GM18873 (cell line): Measurements from ENCODE around the gene FANK1.

Source experiments
- ATAC-seq: cut with Tn5 transposase; IDR thresholded peaks from one replicate; pipeline ENCODE4 v1.9.1; 2021; ENCODE audit warnings: mild to moderate bottlenecking, moderate library complexity, moderate number of reproducible peaks; ENCODE audit not compliant: unreplicated experiment, low FRiP score

Gene FANK1

DNA sequence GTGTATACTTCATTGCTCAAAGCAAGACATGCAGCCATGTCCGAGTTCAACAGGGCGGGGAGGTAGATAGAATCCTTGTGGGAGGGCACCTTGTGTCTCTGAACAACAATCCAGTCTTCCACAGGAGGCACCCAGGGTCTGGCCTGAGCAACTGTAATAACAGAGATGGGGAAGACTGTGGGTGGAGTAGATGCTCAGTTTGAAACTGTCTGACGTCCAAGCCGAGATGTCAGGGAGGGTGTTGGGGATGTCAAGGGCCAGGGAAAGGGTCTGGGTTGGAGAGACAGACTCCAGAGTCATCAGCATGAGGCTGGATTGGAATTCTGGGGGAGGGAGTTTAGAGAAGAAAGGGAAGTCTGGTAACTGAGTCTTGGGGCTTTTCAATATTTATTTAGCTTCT lies 88.0 kb downstream of the FANK1 start:
- ATAC-seq, result no peak

- no peak for ATAC-seq
Measured at GRCh38 chr10:125984865-125985495, 88.6 kb downstream of the FANK1 start.

DNA sequence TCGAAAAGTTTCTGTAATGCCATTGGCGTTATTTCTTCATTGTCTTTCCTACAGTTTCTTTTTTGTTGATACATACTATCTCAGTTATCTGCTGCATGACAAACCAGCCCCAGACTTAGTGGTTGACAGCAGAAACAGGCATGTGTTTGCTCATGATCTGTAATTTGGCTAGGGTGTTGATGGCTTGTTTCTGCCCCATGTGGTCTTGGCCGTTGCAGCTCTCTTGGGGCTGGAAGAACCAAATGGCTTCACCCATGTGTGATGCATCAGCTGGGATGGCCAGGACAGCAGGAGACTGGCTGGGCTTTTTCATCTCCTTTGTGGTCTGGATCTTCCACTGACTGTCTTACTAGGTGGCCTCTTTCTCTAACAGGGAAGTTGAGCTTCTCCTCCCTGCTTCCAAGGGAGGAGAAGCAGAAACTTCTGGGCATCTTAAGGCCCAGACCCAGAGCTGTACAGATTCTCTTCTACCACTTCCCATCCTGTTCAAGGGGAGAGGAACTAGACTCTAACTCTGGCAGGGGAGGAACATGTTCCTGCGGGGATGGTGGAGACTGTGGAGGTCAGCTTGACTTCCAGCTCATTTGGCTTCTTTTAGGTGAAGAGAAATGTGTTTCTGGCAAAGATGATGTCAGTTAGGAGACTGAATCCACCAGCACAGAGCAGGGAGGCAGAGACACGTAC lies 89.3 kb downstream of the FANK1 start:
- ATAC-seq, result no peak

DNA sequence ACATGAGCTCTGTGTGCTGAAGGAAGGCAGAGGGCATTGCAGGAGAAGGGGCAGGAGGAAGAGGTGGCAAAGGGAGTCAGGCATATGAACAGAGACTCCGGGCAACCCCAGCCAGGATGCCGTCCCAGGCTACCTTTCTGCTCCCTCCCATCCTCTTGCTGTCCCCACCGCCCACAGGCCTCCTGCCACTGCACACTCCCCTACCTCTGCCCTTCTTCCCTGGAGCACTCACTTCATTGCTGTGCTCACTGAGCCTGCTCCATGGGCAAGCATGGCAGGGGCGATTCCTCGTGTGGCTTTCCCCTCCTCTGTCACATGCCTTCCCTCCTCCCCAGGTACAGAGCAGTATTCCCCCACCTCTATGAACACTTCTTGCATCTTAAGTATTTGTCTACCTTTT lies 93.4 kb downstream of the FANK1 start:
- ATAC-seq, result no peak

DNA sequence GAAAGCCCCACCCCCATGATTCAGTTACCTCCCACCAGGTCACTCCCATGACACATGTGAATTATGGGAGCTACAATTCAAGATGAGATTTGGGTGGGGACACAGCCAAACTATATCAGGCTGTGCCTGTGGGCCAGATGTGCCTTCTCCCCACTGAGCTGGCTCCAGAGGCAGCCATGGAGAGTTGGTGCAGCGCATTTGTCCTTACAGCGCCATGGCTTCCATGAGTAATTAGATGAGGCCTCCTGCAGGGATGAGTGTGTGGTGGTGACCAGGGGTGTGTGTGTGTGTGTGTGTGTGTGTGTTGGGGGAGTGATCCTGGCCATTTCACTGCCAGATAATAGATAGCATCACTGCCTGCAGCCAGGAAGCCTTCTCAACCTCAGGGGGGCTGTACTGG lies 94.6 kb downstream of the FANK1 start:
- no peak for ATAC-seq

GRCh38 chr10:125991392-125991791 lies 95.0 kb downstream of the FANK1 start:
- no peak for ATAC-seq

GRCh38 chr10:125992254-125992653 lies 95.9 kb downstream of the FANK1 start:
- no peak for ATAC-seq

DNA sequence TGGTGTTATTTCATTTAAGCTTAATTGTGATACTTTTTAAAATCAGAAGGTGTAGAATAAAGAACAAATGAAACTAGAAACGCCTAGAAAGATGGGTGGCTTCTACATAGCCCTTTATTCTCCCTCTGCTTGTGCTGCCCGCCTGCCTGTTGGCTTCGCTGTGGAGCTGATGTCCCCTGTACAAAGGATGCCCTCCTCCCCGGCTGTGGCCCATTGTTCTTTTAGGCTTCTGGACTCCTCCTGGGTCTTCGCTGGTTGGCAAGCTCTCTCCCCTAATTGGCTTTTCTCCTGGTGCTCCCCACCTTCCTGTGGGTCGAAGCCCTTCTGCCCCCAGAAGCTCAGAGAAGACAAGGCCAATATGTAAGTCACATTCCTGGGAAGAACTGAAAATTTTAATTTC lies 98.2 kb downstream of the FANK1 start:
- ATAC-seq, result no peak

- ATAC-seq, result no peak
Measured at GRCh38 chr10:125995726-125996304, 99.5 kb downstream of the FANK1 start.

- ATAC-seq, result no peak
Measured at GRCh38 chr10:125997586-125997985, 101.2 kb downstream of the FANK1 start.

- ATAC-seq, result no peak
Measured at GRCh38 chr10:125999694-126000093, 103.3 kb downstream of the FANK1 start.

DNA sequence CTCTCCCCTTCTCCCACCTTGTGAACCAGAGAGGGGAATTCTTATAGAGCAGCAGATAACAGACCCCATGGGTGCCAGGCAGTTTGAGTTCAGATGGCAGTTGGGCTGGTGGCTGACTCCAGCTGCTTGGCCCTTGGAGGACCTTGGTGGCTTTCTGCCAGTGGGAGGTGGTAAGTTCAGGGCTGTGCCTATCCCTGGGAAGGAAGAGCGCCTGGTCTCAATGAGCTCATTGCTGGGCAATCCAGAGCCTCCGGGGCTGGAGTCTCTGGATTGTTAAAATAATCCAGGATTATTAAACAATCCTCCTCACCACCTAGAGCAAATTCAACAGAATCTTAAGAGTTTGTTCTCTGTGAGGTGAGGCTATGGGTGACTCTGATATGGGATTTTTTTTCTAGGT lies 105.2 kb downstream of the FANK1 start:
- no peak for ATAC-seq

- no peak for ATAC-seq
Measured at GRCh38 chr10:126004752-126005151, 108.4 kb downstream of the FANK1 start.

DNA sequence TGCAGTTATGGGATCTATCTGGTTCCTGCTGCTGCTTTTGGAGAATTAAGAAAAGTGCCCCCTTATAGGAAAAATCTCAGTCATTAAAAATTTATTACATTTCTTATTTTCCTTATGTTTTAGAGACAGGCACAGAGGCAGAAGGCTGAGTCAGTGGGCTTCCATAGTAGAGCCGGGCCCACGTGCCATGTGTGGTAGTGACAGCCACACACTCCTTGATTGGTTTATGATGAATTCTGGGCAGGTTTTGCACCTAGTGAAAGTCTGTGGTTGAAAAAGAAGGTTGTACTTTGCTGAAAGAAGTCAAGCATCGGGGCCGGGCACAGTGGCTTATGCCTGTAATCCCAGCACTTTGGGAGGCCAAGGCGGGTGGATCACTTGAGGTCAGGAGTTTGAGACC lies 109.9 kb downstream of the FANK1 start:
- ATAC-seq, result no peak

DNA sequence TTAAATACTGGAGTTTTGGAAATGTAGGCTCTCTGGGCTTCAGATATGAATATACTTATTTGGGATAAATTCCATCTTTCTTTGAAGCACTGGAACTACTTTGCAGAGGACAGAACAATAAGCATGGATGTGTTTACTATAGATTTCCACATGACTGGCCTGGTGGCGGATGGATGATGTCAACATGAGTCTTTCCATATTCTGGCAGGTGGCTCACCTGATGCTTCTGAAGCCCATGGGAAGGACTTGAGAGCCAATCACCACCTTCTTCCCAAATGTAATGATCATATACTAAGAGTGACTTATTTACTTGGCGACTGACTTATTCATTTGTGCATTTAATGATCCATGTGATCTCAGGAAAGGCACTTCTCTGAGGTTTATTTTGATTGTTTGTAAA lies 110.5 kb downstream of the FANK1 start:
- no peak for ATAC-seq

DNA sequence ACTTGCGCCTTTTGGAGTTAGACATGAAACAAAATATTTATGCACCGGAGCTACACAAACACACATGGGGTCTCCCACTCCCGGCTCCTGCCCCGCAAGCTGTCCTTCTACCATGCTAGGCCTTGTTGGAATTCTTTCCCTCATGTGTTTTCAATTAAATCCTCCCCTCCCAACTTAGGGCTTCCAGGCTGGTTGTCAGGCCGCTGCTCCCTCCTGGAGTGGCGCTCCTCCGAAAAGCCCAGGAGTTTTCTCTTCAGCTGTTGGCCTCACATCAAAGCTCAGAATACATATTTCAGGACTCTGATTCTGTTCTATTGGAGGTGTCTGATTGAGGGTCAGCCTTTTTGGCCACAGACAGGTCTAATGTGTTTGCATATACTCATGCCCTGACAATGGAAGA lies 113.3 kb downstream of the FANK1 start:
- no peak for ATAC-seq

- ATAC-seq, result no peak
Measured at GRCh38 chr10:126011995-126012394, 115.6 kb downstream of the FANK1 start.

DNA sequence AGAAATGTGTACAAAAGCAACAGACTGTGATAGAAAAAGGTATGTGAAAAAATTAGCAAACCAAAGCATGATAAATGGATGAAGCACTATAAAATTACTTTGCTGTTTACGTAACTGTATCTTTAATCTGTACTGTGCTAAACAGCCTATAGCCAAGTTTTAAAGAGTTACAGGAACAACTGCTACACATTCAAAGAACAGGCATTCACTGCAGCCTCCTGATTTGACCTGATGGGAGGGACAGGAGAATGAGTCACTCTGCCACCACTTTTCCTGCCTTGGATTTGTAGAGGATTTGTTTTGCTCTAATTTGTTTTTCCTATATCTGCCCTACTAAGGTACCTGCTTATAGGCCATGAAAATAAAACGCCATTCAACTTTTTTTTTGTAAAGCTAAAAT lies 116.1 kb downstream of the FANK1 start:
- no peak for ATAC-seq

GRCh38 chr10:126013489-126014281 lies 117.3 kb downstream of the FANK1 start:
- no peak for ATAC-seq

DNA sequence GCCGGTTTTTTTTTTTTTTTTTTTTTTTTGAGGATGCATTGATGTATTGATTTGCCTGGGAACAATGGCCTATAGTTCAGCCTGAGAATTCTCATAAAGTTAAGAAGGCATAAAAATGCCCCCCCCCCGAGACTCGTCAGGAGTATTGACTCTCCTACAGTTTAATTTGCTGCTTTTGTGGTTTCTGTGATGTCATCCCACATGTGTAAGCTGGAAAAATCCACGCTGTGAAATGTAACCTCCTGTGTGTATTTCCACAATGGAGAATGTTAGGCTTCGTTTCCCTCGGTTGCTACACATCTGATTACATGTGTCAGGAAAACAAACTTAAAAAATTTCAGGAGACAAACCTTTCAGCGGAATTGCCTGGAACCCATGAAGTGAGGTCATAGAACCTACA lies 117.9 kb downstream of the FANK1 start:
- no peak for ATAC-seq

DNA sequence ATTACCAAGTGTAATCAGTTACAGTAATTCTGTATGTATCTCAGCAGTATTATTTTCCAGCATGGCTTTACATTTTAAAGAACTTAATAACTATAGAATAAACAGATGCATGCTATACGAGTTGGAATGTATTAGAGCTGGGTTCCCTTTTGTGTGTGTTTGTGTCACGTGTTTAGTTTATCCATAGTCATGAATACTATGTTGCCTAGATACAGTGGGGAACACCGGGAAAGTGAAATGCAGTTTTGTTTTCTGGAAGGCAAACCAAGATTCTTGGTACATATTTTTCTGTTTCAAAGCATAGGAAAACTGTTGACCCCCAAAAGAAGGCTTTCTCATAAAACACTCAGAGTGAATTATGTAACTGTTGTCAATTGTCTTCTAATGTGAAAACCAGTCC lies 119.0 kb downstream of the FANK1 start:
- no peak for ATAC-seq
